Nephron (organoid): ENCODE data around the gene PPP4R2.

Experiments used
- H3K27ac Mint-ChIP-seq, 3 experiments: 2 replicates each; pipeline ENCODE4 v1.8.0; 2020; ENCODE audit warnings: mixed read lengths in 3 of 3, mild to moderate bottlenecking in 2 of 3, moderate library complexity in 1 of 3
- H3K27me3 Mint-ChIP-seq: 2 replicates; pipeline ENCODE4 v1.8.0; 2021; ENCODE audit warnings: low read depth, mild to moderate bottlenecking, moderate library complexity, mixed read lengths
- H3K36me3 Mint-ChIP-seq: 2 replicates; pipeline ENCODE4 v1.8.0; 2020; ENCODE audit warnings: low read depth, mixed read lengths
- H3K4me1 Mint-ChIP-seq: 2 replicates; pipeline ENCODE4 v1.8.0; 2020; ENCODE audit warnings: mixed read lengths
- H3K4me3 Mint-ChIP-seq, 3 experiments: 2 replicates each; pipeline ENCODE4 v1.8.0; 2020; ENCODE audit warnings: mild to moderate bottlenecking in 3 of 3, mixed read lengths in 3 of 3, moderate library complexity in 2 of 3
- H3K9me3 Mint-ChIP-seq: 2 replicates; pipeline ENCODE4 v1.8.0; 2020; ENCODE audit warnings: mixed read lengths
- CTCF ChIP-seq, 3 experiments: fragments of 200-600 bp; sonication (generic); IDR thresholded peaks; one replicate each; pipeline ENCODE4 v1.5.0; 2021; ENCODE audit warnings: antibody characterized with exemption in 3 of 3; ENCODE audit not compliant: unreplicated experiment in 3 of 3

The PPP4R2 gene

GRCh38 chr3:73110530-73110929 is 113.9 kb downstream of the PPP4R2 start:
- Mint-ChIP-seq H3K36me3 (no peaks in the 10 kb centered on the region), H3K27ac (no peak overlapping the region), H3K4me1 (peaks cover 16% of the 10 kb centered on the region), H3K27me3 (peaks cover 15% of the 10 kb centered on the region), H3K4me3 (no peak overlapping the region), H3K9me3 (no peaks in the 10 kb centered on the region)
- no peak for TF ChIP-seq CTCF (IDR thresholded peaks at IDR 0.05; ENCODE audit: unreplicated experiment in 3 of 3)

GRCh38 chr3:73114711-73115110 is 118.1 kb downstream of the PPP4R2 start:
- Mint-ChIP-seq H3K36me3 (no peaks in the 10 kb centered on the region), H3K4me3 (no peak overlapping the region), H3K9me3 (no peaks in the 10 kb centered on the region), H3K4me1 (no peaks in the 10 kb centered on the region), H3K27me3 (peaks cover 3% of the 10 kb centered on the region), H3K27ac (no peak overlapping the region)
- no peak for TF ChIP-seq CTCF (IDR thresholded peaks at IDR 0.05; ENCODE audit: unreplicated experiment in 3 of 3)

- Mint-ChIP-seq H3K4me3 (no peak overlapping the region), H3K9me3 (no peaks in the 10 kb centered on the region), H3K4me1 (no peaks in the 10 kb centered on the region), H3K27ac (no peak overlapping the region), H3K27me3 (no peaks in the 10 kb centered on the region), H3K36me3 (no peaks in the 10 kb centered on the region)
- no peak for TF ChIP-seq CTCF (IDR thresholded peaks at IDR 0.05; ENCODE audit: unreplicated experiment in 3 of 3)
Measured at GRCh38 chr3:73115806-73116205, 119.2 kb downstream of the PPP4R2 start.
